ENCODE results near the gene TEX54.

The TEX54 gene

GRCh38 chr11:62782753-62783152, 49.9 kb downstream of the TEX54 start:
- no peak for DNase-seq
